ENCODE measurements around the gene APC2. TPM values are rescaled to one million over a fixed set of nuclear protein-coding genes. Genes with fewer than 3 reads are reported as not detected.

Gene APC2
- total RNA-seq, 1 experiment from 2014 or later: 1.6 TPM

- Histone ChIP-seq H3K27me3 (ENCODE audit: insufficient read depth, low read depth) (no peaks in the 10 kb centered on the region), H3F3A (ENCODE audit: insufficient read depth, low read depth) (peaks cover 34% of the 10 kb centered on the region), H3K27ac (no peak overlapping the region), H3K4me1 (replicated peaks; ENCODE audit: insufficient read depth) (peaks cover 48% of the 10 kb centered on the region), H3K4me2 (no peak overlapping the region), H3K4me3 (no peak overlapping the region), H2AFZ (no peak overlapping the region), H3K79me2 (ENCODE audit: low read depth) (peaks cover 77% of the 10 kb centered on the region), H3K9me2 (ENCODE audit: insufficient read depth) (no peaks in the 10 kb centered on the region), H3K9me3 (ENCODE audit: insufficient read depth, low read depth) (no peaks in the 10 kb centered on the region), H3K36me3 (ENCODE audit: low read depth) (no peaks in the 10 kb centered on the region), H4K20me1 (ENCODE audit: insufficient read depth) (peaks cover 62% of the 10 kb centered on the region)
- no peak for DNase-seq
- POLR2A ChIA-PET (ENCODE audit: unreplicated experiment): no interaction called here
- BruUV-seq (replicated peaks): no TSS peak
- CTCF ChIA-PET: no interaction called here
- intact Hi-C loops (cut with micrococcal nuclease; ENCODE audit: unreplicated experiment): no loop called here
- TF ChIP-seq, protein P1, sequence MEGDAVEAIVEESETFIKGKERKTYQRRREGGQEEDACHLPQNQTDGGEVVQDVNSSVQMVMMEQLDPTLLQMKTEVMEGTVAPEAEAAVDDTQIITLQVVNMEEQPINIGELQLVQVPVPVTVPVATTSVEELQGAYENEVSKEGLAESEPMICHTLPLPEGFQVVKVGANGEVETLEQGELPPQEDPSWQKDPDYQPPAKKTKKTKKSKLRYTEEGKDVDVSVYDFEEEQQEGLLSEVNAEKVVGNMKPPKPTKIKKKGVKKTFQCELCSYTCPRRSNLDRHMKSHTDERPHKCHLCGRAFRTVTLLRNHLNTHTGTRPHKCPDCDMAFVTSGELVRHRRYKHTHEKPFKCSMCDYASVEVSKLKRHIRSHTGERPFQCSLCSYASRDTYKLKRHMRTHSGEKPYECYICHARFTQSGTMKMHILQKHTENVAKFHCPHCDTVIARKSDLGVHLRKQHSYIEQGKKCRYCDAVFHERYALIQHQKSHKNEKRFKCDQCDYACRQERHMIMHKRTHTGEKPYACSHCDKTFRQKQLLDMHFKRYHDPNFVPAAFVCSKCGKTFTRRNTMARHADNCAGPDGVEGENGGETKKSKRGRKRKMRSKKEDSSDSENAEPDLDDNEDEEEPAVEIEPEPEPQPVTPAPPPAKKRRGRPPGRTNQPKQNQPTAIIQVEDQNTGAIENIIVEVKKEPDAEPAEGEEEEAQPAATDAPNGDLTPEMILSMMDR (conservative IDR thresholded peaks at IDR 0.05): no peak
- no peak for TF ChIP-seq EZH2 (IDR thresholded peaks at IDR 0.05; ENCODE audit: low read depth)
Observed at GRCh38 chr19:1411255-1412191, 38.4 kb upstream of the APC2 start.

GRCh38 chr19:1412323-1412923, 37.5 kb upstream of the APC2 start:
- no peak for DNase-seq
- Histone ChIP-seq H2AFZ (no peak overlapping the region), H3K9me3 (ENCODE audit: insufficient read depth, low read depth) (no peaks in the 10 kb centered on the region), H3K4me1 (replicated peaks; ENCODE audit: insufficient read depth) (peaks cover 47% of the 10 kb centered on the region), H3K4me2 (no peak overlapping the region), H3K4me3 (no peak overlapping the region), H3K9me2 (ENCODE audit: insufficient read depth) (no peaks in the 10 kb centered on the region), H3F3A (ENCODE audit: insufficient read depth, low read depth) (peaks cover 30% of the 10 kb centered on the region), H3K27me3 (ENCODE audit: insufficient read depth, low read depth) (no peaks in the 10 kb centered on the region), H3K36me3 (ENCODE audit: low read depth) (no peaks in the 10 kb centered on the region), H4K20me1 (ENCODE audit: insufficient read depth) (peaks cover 71% of the 10 kb centered on the region), H3K27ac (peak overlapping the region; percentile 99; the same call in 1 of the 2 replicates), H3K79me2 (ENCODE audit: low read depth) (peaks cover 86% of the 10 kb centered on the region)
- no TSS peak for BruUV-seq (replicated peaks)
- TF ChIP-seq, protein P1 (conservative IDR thresholded peaks at IDR 0.05): no peak
- no peak for TF ChIP-seq EZH2 (IDR thresholded peaks at IDR 0.05; ENCODE audit: low read depth)
- POLR2A ChIA-PET (ENCODE audit: unreplicated experiment): no interaction called here
- CTCF ChIA-PET: no interaction called here
- intact Hi-C loops (cut with micrococcal nuclease; ENCODE audit: unreplicated experiment): no loop called here

DNA sequence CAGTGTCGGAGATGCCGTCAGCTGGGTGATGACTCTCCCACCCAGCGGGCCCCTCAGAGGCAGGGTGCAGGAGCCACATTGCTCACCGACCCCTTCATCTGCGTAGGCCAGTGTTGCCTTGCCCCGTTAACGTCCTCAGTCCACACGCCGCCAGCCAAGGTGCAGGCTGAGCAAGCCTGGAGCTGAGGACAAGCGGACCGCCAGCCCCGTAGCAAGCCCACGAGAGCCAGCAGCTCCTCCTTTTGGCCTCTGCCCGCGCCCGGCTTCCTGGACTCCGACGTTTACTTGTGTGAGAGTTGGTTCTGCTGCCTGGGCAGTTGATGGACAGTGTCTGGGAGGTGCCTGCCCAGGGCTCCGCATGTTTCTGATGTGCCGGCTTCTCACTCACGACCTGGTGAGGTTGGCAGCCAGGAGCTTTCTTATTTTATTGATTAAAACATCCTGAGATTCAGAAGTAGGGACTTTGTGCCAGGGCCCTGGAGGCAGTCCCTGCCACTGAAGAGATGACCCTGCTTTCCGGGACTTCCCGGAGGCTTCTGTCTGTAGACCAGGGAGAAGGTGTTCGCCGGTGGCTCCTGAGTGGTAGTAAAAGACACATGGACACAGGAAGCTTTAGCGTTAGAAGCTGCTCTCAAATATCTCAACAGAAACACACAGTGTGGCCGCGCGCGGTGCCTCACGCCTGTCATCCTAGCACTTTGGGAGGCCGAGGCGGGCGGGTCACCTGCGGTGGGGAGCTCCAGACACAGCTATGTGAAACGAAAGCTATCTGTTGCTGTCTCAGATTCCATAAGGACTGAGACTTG, 36.7 kb upstream of the APC2 start:
- no peak overlapping the region for H3K4me3 ChIP-seq
- no peaks in the 10 kb centered on the region for H3K27me3 ChIP-seq (ENCODE audit: insufficient read depth, low read depth)
- BruUV-seq (replicated peaks): no TSS peak
- H3K9me3 ChIP-seq (ENCODE audit: insufficient read depth, low read depth): no peaks in the 10 kb centered on the region
- H3K79me2 ChIP-seq (ENCODE audit: low read depth): peaks cover 89% of the 10 kb centered on the region
- no peaks in the 10 kb centered on the region for H3K36me3 ChIP-seq (ENCODE audit: low read depth)
- no peak overlapping the region for H2AFZ ChIP-seq
- no peak overlapping the region for H3K4me2 ChIP-seq
- H3K4me1 ChIP-seq (replicated peaks; ENCODE audit: insufficient read depth): peaks cover 47% of the 10 kb centered on the region
- TF ChIP-seq, protein P1 (conservative IDR thresholded peaks at IDR 0.05): no peak
- no peak for TF ChIP-seq EZH2 (IDR thresholded peaks at IDR 0.05; ENCODE audit: low read depth)
- peak overlapping the region; percentile 99 for H3K27ac ChIP-seq
- DNase-seq: no peak
- intact Hi-C loops (cut with micrococcal nuclease; ENCODE audit: unreplicated experiment): no loop called here
- CTCF ChIA-PET: no interaction called here
- peaks cover 30% of the 10 kb centered on the region for H3F3A ChIP-seq (ENCODE audit: insufficient read depth, low read depth)
- peaks cover 77% of the 10 kb centered on the region for H4K20me1 ChIP-seq (ENCODE audit: insufficient read depth)
- POLR2A ChIA-PET (ENCODE audit: unreplicated experiment): no interaction called here
- H3K9me2 ChIP-seq (ENCODE audit: insufficient read depth): no peaks in the 10 kb centered on the region

All from PC-9 (cell line).